PC-9 (cell line): ENCODE measurements around the gene DOCK9. TPM values are rescaled to one million over a fixed set of nuclear protein-coding genes. Genes with fewer than 3 reads are reported as not detected.

Experiments used
- BruUV-seq: library from RNA; stranded (reverse); fragments of 400-500 nt; replicated peaks from 2 replicates; lab custom pipeline; 2021; lab: Mats Ljungman, UMichigan
- CTCF ChIA-PET: fragments of 300-600 bp; sonication (Branson Sonifier 250); formaldehyde crosslinking; loops from one replicate; lab custom pipeline; 2022; ENCODE audit warnings: antibody characterized with exemption; lab: Charles Lee
- POLR2A ChIA-PET: fragments of 300-600 bp; sonication (Branson Sonifier 250); formaldehyde crosslinking; loops from one replicate; lab custom pipeline; 2022; ENCODE audit warnings: antibody characterized with exemption; ENCODE audit not compliant: unreplicated experiment; lab: Charles Lee
- DNase-seq, 2 experiments: peaks; one replicate each; pipeline versions ENCODE4 v3.0.0 to v3.0.0-alpha.2; 2015 to 2022; ENCODE audit warnings: mixed read lengths in 1 of 2
- H2AFZ ChIP-seq: fragments of 200-600 bp; sonication (generic); 2 replicates; pipeline ENCODE4 v1.8.1; 2017; ENCODE audit warnings: antibody characterized with exemption
- H3F3A ChIP-seq: fragments of 200-600 bp; sonication (generic); 2 replicates; pipeline ENCODE4 v1.8.1; 2017; ENCODE audit warnings: antibody characterized with exemption, mild to moderate bottlenecking, low read depth; ENCODE audit not compliant: insufficient read depth
- H3K27ac ChIP-seq: fragments of 200-600 bp; sonication (generic); 2 replicates; pipeline ENCODE4 v1.6.1; 2016; ENCODE audit warnings: mixed run types
- H3K27me3 ChIP-seq: fragments of 200-600 bp; sonication (generic); 2 replicates; pipeline ENCODE4 v1.6.1; 2016; ENCODE audit warnings: low read depth, mixed run types; ENCODE audit not compliant: insufficient read depth
- H3K36me3 ChIP-seq: fragments of 200-600 bp; sonication (generic); 2 replicates; pipeline ENCODE4 v1.6.1; 2016; ENCODE audit warnings: low read depth, mixed run types
- H3K4me1 ChIP-seq: fragments of 200-600 bp; sonication (generic); replicated peaks from 2 replicates; pipeline ENCODE4 v1.6.1; 2016; ENCODE audit warnings: mixed run types; ENCODE audit not compliant: insufficient read depth
- H3K4me2 ChIP-seq: fragments of 200-600 bp; sonication (generic); 2 replicates; pipeline ENCODE4 v1.6.1; 2017; ENCODE audit warnings: mixed run types
- H3K4me3 ChIP-seq: fragments of 200-600 bp; sonication (generic); 2 replicates; pipeline ENCODE4 v1.6.1; 2016; ENCODE audit warnings: mixed run types
- H3K79me2 ChIP-seq: fragments of 200-600 bp; sonication (generic); 2 replicates; pipeline ENCODE4 v1.6.1; 2017; ENCODE audit warnings: low read depth, mixed run types
- H3K9me2 ChIP-seq: fragments of 200-600 bp; sonication (generic); 2 replicates; pipeline ENCODE4 v1.8.1; 2017; ENCODE audit warnings: mild to moderate bottlenecking; ENCODE audit not compliant: insufficient read depth
- H3K9me3 ChIP-seq: fragments of 200-600 bp; sonication (generic); 2 replicates; pipeline ENCODE4 v1.8.1; 2016; ENCODE audit warnings: low read depth; ENCODE audit not compliant: insufficient read depth
- H4K20me1 ChIP-seq: fragments of 200-600 bp; sonication (generic); 2 replicates; pipeline ENCODE4 v1.8.1; 2017; ENCODE audit not compliant: insufficient read depth
- CTCF ChIP-seq: fragments of 200-600 bp; sonication (generic); conservative IDR thresholded peaks from 2 replicates; pipeline ENCODE4 v1.6.1; 2017; ENCODE audit warnings: mixed run types, antibody characterized with exemption, mild to moderate bottlenecking, moderate library complexity
- EZH2 ChIP-seq: fragments of 200-600 bp; sonication (generic); IDR thresholded peaks from 2 replicates; pipeline ENCODE4 v1.8.0; 2017; ENCODE audit warnings: antibody characterized with exemption, low read depth
- intact Hi-C: fragments of 100-400 bp; cut with micrococcal nuclease; formaldehyde crosslinking; loops from one replicate; pipeline ENCODE4 v1.10.0; 2022; ENCODE audit not compliant: unreplicated experiment
- total RNA-seq: library from RNA; stranded (reverse); gene quantifications from 2 replicates; pipeline ENCODE4 v1.2.3, GENCODE V29; 2021

DOCK9 gene
- total RNA-seq, 1 experiment from 2014 or later = 69.5 TPM

DNA sequence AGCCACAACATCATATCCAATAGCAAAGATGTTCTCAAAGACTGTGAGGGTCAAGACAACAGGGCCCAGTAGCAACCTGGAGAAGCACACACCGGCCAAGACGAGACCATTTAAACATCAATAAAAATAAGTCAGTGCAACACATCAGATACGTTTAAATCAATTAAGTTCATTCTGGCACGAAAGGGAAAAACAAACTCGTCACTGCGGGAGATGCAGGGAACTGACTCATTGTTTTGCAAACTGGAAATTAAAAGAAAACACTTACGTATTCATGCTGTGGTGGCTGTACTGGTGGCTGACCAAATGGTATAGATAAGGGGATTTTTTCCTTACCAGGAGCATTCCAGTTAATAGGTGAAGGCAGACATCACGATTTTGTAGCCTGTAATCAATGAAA lies 199.1 kb downstream of the DOCK9 start:
- H3K9me3 ChIP-seq = no peaks in the 10 kb centered on the region
- no peaks in the 10 kb centered on the region for H3K9me2 ChIP-seq
- BruUV-seq = no TSS peak
- no peaks in the 10 kb centered on the region for H4K20me1 ChIP-seq
- intact Hi-C loops = loop anchor here (5.0 kb wide), 1 partner anchor 106 kb away; no protein-coding TSS in a partner anchor
- DNase-seq = no peak
- H2AFZ ChIP-seq = no peak overlapping the region
- H3K36me3 ChIP-seq = no peaks in the 10 kb centered on the region
- H3K27ac ChIP-seq = no peak overlapping the region
- no peaks in the 10 kb centered on the region for H3K79me2 ChIP-seq
- ChIA-PET POLR2A (no interaction called here), CTCF (no interaction called here)
- no peak overlapping the region for H3K4me2 ChIP-seq
- TF ChIP-seq CTCF (no peak), EZH2 (no peak)
- H3K4me3 ChIP-seq = no peak overlapping the region
- peaks cover 23% of the 10 kb centered on the region for H3F3A ChIP-seq
- H3K4me1 ChIP-seq = peaks cover 22% of the 10 kb centered on the region
- H3K27me3 ChIP-seq = no peaks in the 10 kb centered on the region

- ChIA-PET CTCF (interaction anchor here (0.5 to 1.0 kb wide), 2 partner anchors 15 to 668 kb away, joined by 3 read pairs; no protein-coding TSS in a partner anchor), POLR2A (interaction anchor here (0.6 kb wide), 1 partner anchor 1344 kb away, joined by 3 read pairs; no protein-coding TSS in a partner anchor)
- no peaks in the 10 kb centered on the region for H3K9me3 ChIP-seq
- H3K4me2 ChIP-seq = peak overlapping the region; percentile 37
- H2AFZ ChIP-seq = no peak overlapping the region
- no peak for DNase-seq
- H3K9me2 ChIP-seq = no peaks in the 10 kb centered on the region
- no TSS peak for BruUV-seq
- no peaks in the 10 kb centered on the region for H3K36me3 ChIP-seq
- H4K20me1 ChIP-seq = no peaks in the 10 kb centered on the region
- peak overlapping the region; percentile 54 for H3K27ac ChIP-seq
- H3K27me3 ChIP-seq = no peaks in the 10 kb centered on the region
- no peak overlapping the region for H3K4me3 ChIP-seq
- H3K79me2 ChIP-seq = no peaks in the 10 kb centered on the region
- H3F3A ChIP-seq = peaks cover 12% of the 10 kb centered on the region
- peaks cover 11% of the 10 kb centered on the region for H3K4me1 ChIP-seq
- intact Hi-C loops = loop anchor here (5.0 kb wide), 1 partner anchor 104 kb away; no protein-coding TSS in a partner anchor
- TF ChIP-seq CTCF (no peak), EZH2 (no peak)
Observed at GRCh38 chr13:98776644-98777043, 201.2 kb downstream of the DOCK9 start.

DNA sequence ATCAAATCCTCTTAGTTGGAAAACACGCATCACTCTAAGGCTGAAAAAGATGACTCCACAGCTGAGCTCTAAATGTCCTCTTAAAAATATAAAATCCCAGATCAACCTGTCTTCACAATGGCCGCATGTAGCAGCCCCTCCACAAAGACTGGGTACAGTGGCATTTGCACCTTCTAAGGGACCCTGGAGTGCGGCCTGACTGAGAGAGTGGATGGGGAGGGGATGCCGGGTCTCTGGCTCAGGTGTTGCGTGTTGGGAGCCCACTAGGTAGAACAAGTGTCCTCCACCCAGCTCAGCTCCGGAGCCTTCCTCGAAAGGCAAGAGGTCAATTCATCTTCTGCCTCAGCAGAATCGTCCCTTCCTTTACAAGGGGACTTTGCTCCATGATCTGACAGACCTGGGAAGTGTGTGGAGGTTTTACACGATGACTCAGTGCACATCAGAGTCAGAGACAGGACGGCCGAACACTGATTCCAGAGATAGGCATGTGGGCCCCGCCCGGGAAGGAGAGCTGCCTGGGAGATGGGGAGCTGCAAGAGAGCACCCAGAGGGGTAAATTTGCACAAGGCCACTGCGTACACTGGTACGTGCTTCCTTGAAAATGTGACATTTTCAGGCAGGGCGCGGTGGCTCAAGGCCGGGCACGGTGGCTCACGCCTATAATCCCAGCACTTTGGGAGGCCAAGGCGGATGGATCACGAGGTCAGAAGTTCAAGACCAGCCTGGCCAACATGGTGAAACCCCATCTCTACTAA lies 201.8 kb downstream of the DOCK9 start:
- TF ChIP-seq CTCF (no peak), EZH2 (no peak)
- peaks cover 12% of the 10 kb centered on the region for H3F3A ChIP-seq
- no peak overlapping the region for H3K4me3 ChIP-seq
- no peak overlapping the region for H2AFZ ChIP-seq
- H3K27ac ChIP-seq = peak overlapping the region; percentile 54
- intact Hi-C loops = loop anchor here (5.0 kb wide), 1 partner anchor 104 kb away; no protein-coding TSS in a partner anchor
- ChIA-PET CTCF (interaction anchor here (0.5 to 1.0 kb wide), 2 partner anchors 15 to 668 kb away, joined by 3 read pairs; no protein-coding TSS in a partner anchor), POLR2A (interaction anchor here (0.6 kb wide), 2 partner anchors 1343 to 1543 kb away, joined by 3 to 5 read pairs; no protein-coding TSS in a partner anchor)
- peaks cover 11% of the 10 kb centered on the region for H3K4me1 ChIP-seq
- H3K79me2 ChIP-seq = no peaks in the 10 kb centered on the region
- no peaks in the 10 kb centered on the region for H4K20me1 ChIP-seq
- H3K9me2 ChIP-seq = no peaks in the 10 kb centered on the region
- peak overlapping the region; percentile 37 for H3K4me2 ChIP-seq
- no peaks in the 10 kb centered on the region for H3K36me3 ChIP-seq
- no peaks in the 10 kb centered on the region for H3K27me3 ChIP-seq
- BruUV-seq = no TSS peak
- no peaks in the 10 kb centered on the region for H3K9me3 ChIP-seq
- peak; percentile 87 to 99 for DNase-seq
